UCSD-AML1 (cell line): Measurements from ENCODE around the gene HGFAC.

Experiments
- DNase-seq: peaks from one replicate; lab custom pipeline; 2025; ENCODE audit not compliant: unreplicated experiment; lab: John Stamatoyannopoulos, UW

Gene HGFAC

DNA sequence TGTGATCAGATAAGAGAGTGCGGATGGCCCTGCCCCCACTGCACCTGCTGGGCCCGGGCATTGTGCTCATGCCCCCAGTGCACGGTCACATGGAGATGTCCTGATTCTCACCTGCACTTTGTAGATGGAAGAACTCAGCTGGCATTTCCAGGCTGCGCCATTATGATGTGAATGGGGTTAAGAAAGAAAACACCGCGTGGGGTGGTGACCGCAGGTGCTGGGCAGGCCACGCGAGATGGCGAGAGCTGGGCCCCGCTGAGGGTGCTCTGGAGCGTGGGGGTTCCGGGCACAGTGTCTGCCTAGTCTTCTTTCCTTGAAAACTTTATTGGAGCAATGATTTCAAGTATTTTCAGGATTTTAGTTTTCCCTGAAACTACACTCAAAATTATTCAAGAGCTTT is 17.8 kb upstream of the HGFAC start:
- DNase-seq = no peak

- DNase-seq = no peak
Measured at GRCh38 chr4:3424522-3425095, 17.2 kb upstream of the HGFAC start.

DNA sequence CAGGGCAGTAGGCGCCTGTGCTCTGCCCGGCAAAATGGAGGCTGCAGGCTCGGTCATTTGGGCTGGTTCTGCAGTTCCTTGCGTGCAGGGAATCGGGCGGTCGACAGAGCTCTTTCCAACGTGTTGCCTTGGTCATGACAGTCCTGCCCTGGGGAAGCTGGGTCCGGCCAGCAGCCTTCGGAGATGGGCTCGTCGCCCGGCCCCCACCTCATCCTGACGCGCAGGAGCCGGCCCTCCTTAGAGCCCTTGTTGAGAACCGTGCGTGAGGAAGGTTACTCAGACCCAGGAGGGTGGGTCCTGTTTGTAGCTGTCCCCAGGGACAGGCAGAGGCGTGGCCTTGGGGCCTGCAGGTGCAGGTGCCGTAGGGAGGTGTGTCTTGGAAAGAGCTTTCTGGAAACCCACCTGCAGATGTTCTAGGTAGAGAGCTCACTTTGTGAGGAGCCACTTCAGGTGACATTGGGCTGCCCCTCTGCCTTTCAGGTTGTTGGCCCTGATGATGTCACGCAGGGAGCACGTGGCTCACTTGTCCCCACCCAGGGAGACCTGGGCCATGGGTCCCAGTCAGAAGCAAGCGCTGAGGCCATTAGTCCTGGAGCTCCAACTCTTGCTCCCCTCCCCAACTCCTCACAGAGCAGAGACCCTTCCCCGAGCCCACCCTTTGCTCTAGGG is 15.2 kb upstream of the HGFAC start:
- DNase-seq = no peak

GRCh38 chr4:3427134-3427476 is 14.7 kb upstream of the HGFAC start:
- DNase-seq = no peak

DNA sequence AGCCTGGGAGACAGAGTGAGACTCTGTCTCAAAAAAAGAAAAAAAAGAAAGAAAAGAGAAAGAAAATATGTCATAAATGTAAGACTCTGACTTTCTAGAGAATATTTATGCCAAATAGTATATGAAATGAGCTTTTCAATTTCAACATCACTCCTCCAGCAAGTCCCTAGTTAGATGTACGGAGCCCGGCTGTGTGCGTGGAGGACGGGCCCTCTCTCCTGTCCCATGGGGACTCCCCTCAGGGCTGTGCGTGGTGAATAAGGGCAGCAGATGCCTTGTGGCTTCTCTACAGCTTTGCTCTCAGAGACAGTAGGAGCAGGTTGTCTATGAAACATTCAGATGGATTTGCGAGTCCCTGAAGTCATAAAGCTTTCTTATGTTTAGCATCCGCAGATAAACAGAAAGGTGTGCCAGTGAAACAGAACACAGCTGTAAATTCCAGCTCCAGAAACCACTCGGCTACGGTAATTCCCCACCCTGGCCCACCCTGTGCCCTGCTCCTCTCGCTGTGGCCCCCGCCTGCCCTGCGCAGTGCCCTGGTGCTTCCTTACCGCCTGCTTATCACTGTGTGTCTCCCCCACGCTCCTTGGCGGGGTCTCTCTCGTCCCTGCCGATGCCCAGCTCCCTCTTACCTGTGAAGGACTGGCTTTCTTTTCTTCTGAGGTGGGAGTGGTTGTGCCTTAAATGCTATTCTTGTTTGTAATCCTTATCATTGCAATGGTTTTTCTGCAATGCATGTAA is 13.9 kb upstream of the HGFAC start:
- no peak for DNase-seq

DNA sequence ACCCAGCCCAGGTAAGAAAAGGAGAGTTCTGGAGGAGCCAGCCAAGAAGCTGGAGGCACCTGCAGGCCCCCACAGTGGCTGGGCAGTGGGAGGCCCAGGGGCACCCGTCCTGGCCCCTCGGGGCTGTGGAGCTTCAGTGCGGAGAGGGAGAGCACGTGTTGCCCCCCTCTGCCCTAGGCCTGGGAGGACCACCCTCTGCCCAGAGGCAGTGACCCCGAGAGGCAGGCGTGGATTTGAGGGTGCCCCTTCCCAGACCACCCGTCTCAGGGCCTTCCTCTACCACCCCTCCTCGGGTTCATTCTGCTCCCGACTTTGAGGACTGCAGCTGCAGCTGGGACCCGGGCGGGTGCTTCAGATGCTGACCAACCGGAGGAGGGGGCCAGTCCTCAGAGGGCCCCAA is 12.1 kb upstream of the HGFAC start:
- no peak for DNase-seq

DNA sequence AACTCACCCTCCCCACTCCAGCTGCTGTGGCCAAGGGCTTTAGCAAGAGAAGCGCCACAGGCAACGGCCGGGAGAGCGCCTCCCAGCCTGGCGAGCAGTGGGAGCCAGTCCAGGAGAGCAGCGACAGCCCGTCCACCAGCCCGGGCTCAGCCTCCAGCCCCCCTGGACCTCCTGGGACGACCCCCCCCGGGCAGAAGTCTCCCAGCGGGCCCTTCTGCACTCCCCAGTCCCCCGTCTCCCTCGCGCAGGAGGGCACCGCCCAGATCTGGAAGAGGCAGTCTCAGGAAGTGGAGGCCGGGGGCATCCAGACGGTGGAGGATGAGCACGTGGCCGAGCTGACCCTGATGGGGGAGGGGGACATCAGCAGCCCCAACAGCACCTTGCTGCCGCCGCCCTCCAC is 11.2 kb upstream of the HGFAC start:
- DNase-seq = no peak

GRCh38 chr4:3431446-3431993 is 10.2 kb upstream of the HGFAC start:
- DNase-seq = no peak

- DNase-seq = no peak
Measured at GRCh38 chr4:3432381-3432790, 9.4 kb upstream of the HGFAC start.

DNA sequence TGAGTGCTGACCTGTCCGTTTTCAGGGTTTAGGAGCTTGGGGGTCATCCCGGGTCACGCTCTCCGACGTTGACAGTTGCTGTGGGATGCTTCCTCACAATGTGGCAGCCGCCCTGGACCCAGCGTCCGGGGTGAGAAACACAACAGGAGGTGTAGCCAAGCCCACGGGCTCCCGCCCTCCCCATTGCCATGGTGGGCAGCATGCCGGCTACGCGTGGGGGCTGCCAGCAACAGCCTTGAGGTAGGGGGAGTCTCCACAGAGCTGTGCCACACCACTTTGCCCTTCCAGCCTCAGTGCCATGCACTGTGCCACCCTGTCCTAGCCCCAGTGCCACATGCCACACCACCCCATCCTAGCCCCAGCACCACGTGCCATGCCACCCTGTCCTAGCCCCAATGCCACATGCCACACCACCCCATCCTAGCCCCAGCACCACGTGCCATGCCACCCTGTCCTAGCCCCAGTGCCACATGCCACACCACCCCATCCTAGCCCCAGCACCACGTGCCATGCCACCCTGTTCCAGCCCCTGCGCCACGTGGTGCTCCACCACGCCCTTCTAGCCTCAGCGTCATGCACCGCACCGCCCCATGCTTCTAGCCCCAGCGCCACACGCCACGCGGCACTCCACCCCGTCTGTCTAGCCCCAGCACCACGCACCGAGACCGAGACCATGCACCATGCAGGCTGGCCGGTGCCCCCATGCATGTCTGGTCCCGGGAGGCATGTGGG is 8.5 kb upstream of the HGFAC start:
- no peak for DNase-seq

GRCh38 chr4:3434881-3435685 is 6.7 kb upstream of the HGFAC start:
- DNase-seq = no peak

DNA sequence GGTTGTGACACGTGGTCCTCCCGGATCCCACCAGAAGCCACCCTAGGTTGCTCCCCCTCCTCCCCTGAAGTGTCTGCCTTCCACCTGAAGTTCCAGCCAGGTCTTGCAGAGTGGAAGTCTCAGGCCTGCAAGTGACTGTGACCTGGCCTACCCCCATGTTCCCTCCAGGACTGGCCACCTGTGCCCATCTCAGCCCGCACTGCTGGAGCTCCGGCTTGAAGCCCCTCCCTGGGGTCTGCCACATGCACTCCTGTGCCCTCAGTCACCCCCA is 6.1 kb upstream of the HGFAC start:
- no peak for DNase-seq

DNA sequence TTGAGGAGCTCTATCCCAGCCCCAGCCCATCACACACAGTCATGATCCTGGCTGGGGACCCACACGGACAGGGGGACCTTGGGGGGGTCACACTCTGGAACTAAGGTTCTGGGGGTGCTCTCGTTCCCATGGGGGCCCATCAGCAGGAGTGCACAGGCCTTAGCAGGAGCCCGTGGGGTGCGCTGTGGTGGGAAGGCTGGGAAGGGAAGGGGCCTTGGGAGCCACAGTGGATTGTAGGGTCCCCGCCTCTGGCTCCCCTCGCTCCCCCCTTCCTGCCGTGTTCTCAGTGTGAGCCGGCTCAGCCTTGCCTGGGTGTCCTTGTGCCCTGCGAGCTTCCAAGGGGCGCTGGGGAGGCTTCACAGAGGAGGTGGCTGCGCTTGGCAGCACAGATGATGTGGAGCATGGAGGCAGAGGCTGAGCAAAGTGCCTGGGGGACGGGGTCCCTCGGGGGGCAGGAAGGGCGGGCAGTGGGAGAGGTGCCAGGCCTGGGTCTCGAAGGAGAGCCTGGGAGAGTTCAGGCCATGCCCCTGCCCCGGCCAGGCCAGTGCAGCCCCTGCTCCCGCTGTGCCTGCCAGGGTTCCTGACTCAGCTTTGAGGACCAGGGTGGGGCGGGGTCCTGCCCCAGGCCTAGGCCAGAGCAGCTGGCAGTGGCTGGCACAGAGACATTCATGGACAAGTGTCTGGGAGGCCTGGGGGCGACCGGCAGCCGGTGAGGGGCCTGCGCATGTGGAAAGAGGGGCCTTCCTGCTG is 5.5 kb upstream of the HGFAC start:
- no peak for DNase-seq

- no peak for DNase-seq
Measured at GRCh38 chr4:3436798-3437581, 4.8 kb upstream of the HGFAC start.

GRCh38 chr4:3437582-3437936 is 4.2 kb upstream of the HGFAC start:
- no peak for DNase-seq

DNA sequence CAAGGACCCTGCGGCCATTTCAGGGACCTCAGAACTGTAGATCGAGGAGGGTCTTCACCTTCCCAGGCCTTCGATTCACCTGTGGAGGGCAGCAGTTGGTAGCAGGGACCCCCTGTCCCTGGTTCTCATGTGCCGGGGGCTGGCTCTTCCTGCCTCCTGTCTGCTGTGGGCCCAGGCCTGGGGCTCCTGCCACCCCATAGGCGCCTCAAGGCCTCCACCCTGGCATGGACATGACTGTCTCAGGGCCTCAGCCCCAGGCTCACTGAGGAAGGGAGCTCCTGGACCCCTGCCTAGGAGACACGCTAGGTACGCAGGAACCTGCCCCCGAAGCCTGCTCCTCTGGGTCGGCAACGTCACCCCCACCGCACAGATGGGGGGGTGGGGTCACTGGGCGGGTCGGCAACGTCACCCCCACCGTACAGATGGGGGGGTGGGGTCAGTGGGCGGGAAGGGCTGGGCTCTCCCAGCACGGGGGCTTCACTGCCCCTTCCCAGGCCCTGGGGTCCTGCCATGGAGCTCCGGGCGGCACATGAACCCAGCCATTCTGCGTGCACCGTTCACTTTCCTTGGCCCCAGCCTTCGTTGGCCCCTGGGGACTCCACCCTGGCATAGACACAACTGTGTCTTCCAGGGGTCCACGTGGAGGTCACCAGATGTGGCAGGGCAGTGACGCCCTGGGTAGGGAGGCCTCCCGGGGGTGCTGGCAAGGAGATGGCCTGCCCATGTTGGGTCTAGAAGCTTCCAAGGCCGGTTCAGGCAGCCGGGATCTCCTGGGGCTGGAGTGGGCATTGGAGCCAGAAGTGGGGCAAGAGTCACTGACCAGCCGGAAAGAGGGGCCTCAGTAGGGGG is 3.5 kb upstream of the HGFAC start:
- no peak for DNase-seq

GRCh38 chr4:3438847-3439180 is 3.0 kb upstream of the HGFAC start:
- DNase-seq = no peak

GRCh38 chr4:3439391-3439790 is 2.4 kb upstream of the HGFAC start:
- DNase-seq = no peak

DNA sequence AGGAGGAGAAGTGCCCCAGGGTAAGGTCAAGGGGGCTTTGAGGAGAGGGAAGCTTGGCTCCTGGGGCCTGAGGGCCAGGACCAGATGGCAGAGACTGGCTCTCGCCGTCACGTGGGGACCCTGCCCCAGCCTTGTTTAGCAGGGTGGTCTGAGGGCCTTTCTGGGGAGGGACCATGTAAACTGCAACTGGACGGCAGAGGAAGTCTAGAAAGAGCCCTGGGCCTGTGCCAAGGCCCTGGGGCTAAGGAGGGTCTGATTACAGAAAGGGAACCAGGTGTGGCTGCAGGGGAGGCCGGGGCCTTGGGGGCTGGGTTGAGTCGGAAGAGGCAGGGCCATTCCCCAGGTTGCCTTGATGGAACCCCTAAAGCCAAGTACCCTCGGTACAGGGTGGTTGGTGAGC is 1.8 kb upstream of the HGFAC start:
- no peak for DNase-seq
